AG10803 (cell line): ENCODE data around the gene CRKL.

Source experiments
- DNase-seq: peaks from one replicate; pipeline ENCODE4 v3.0.0; 2010; ENCODE audit warnings: low read depth
- H3K4me3 ChIP-seq: 2 replicates; pipeline ENCODE4 v1.5.1; 2011; ENCODE audit warnings: mild to moderate bottlenecking, low read length, control low read depth
- CTCF ChIP-seq: conservative IDR thresholded peaks from 2 replicates; pipeline ENCODE4 v1.5.1; 2011; ENCODE audit warnings: mild to moderate bottlenecking, low read length, control low read depth, inconsistent platforms

CRKL gene

GRCh38 chr22:20918663-20919218 is 1.5 kb downstream of the CRKL start:
- TF ChIP-seq CTCF, result no peak
- peak overlapping the region; percentile 94 for H3K4me3 ChIP-seq
- no peak for DNase-seq

- peak; percentile 34 for DNase-seq
- peak overlapping the region; percentile 94 for H3K4me3 ChIP-seq
- TF ChIP-seq CTCF, result no peak
These were observed 2.5 kb downstream of the CRKL start for GRCh38 chr22:20919718-20920117.

- DNase-seq, result no peak
- peak overlapping the region; percentile 94 for H3K4me3 ChIP-seq
- TF ChIP-seq CTCF, result no peak
These were observed 3.6 kb downstream of the CRKL start for GRCh38 chr22:20920881-20921203.

GRCh38 chr22:20922141-20922751 is 5.0 kb downstream of the CRKL start:
- no peak overlapping the region for H3K4me3 ChIP-seq
- DNase-seq, result no peak

GRCh38 chr22:20926243-20926642 is 9.0 kb downstream of the CRKL start:
- TF ChIP-seq CTCF, result no peak
- H3K4me3 ChIP-seq, result no peak overlapping the region
- no peak for DNase-seq

More at GRCh38 chr22:20922141-20922751, 5.0 kb downstream of the CRKL start:
- no peak for TF ChIP-seq CTCF

- no peak for DNase-seq
- H3K4me3 ChIP-seq, result no peak overlapping the region
- TF ChIP-seq CTCF, result no peak
These were observed 10.8 kb downstream of the CRKL start for GRCh38 chr22:20927940-20928572.

- no peak for DNase-seq
- no peak overlapping the region for H3K4me3 ChIP-seq
- no peak for TF ChIP-seq CTCF
These were observed 11.4 kb downstream of the CRKL start for GRCh38 chr22:20928573-20928967.
